HUDEP-2 (cell line): ENCODE results near the gene MUC3A.
A peak's percentile ranks its signal among the peaks of the same experiment; 100 is the strongest.
"Not testable (repeated sequence)": the region's sequence is repeated elsewhere in the genome, so short reads cannot be mapped to it uniquely, and the experiment has no call there.

ENCODE experiments used
- DNase-seq, 76 experiments: peaks; one replicate each; lab custom pipeline; 2025; ENCODE audit not compliant: unreplicated experiment in 76 of 76; lab: John Stamatoyannopoulos, UW

MUC3A gene, protein sequence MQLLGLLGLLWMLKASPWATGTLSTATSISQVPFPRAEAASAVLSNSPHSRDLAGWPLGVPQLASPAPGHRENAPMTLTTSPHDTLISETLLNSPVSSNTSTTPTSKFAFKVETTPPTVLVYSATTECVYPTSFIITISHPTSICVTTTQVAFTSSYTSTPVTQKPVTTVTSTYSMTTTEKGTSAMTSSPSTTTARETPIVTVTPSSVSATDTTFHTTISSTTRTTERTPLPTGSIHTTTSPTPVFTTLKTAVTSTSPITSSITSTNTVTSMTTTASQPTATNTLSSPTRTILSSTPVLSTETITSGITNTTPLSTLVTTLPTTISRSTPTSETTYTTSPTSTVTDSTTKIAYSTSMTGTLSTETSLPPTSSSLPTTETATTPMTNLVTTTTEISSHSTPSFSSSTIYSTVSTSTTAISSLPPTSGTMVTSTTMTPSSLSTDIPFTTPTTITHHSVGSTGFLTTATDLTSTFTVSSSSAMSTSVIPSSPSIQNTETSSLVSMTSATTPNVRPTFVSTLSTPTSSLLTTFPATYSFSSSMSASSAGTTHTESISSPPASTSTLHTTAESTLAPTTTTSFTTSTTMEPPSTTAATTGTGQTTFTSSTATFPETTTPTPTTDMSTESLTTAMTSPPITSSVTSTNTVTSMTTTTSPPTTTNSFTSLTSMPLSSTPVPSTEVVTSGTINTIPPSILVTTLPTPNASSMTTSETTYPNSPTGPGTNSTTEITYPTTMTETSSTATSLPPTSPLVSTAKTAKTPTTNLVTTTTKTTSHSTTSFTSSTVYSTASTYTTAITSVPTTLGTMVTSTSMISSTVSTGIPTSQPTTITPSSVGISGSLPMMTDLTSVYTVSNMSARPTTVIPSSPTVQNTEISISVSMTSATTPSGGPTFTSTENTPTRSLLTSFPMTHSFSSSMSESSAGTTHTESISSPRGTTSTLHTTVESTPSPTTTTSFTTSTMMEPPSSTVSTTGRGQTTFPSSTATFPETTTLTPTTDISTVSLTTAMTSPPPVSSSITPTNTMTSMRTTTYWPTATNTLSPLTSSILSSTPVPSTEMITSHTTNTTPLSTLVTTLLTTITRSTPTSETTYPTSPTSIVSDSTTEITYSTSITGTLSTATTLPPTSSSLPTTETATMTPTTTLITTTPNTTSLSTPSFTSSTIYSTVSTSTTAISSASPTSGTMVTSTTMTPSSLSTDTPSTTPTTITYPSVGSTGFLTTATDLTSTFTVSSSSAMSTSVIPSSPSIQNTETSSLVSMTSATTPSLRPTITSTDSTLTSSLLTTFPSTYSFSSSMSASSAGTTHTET (N-terminal part only)

DNA sequence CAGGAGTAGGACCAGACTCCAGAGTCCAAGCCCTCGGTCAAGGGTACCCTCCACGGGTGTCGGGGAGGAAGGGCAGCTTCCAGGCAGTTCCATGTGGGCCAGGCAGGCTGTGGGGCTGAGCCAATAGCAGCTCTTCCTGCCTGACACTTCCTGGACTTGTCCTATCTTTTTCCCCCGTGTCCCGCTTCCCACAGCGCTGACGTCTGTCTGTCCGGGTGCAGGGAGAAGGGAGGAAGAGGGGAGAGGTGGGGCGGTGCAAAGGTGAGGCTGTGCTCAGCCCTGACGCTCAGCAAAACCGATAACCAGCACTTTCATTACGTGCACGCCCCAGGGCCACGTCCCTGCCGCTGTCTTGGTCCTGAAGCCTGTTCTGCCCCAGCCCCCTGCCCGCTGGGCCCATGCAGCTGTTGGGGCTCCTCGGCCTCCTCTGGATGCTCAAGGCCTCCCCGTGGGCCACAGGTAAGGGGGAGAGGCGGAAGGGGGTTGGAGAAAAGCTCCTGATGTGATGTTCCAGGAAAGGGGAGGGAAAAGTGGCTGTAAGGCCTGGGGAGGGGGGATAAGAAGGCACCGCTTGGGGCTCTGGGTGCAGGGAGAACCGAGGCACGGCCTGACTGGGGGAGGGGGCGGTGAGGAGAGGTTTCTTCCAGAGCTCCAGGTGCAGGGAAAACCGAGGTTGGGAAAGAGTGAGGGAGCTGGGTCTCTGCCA is at the start of gene MUC3A:
TSS of gene MUC3A (plus strand) at position 308 of the 706 bp plus-strand sequence. CDS start at position 399, 91 bp downstream.
- DNase-seq: no peak

DNA sequence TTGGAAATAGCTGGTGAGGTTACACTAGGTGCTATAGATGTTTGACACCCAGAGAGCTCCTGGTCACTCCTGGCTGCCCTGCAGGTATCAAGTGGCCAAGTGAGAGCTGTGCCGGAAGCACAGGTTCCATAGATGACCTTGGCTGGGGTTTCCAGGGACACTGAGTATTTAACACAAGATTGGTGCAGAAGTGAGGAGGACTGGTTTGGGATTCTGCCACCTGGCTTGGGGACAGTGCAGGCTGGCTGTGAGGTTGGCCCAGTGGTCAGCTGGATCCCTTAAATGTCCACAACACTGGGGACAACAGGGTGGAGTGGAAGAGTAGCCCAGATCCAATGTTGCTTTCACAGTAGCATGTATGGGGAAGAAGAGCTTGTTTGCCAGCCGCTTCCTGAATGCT is 48.4 kb upstream of the MUC3A start:
- no peak for DNase-seq

DNA sequence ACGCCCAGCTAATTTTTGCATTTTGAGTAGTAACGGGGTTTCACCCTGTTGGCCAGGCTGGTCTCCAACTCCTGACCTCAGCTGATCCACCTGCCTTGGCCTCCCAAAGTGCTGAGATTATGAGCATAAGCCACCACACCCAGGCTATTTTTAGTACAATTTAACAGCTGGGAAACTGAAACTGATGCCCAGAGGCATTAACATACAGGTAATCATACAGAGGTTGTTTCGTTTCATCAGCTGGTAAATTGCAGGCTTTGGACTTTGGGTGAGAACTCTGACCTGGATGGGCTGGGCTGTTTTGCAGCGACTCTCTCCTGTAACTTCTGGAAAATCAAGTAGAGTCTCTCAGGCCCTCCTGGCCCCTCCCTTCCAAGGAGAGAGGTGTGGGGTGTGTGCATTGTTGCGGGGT is 47.4 kb upstream of the MUC3A start:
- DNase-seq: no peak

DNA sequence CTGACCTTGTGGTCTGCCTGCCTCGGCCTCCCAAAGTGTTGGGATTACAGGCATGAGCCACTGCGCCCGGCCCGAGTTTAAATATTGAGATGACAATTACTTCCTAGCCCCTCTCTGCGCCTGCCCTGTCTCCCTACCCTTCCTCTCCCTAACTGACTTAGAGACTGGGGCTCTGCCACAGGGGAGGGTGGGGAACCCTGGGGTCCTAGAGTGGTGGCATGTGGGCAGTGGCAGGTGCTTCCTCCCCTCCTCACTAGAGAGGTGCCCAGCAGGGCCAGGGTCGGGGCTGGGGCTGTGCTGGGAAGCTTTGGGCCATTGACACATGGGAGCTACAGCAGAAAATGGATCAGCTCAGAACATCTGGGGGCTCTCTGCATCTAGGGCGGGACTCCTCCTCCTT is 46.7 kb upstream of the MUC3A start:
- no peak for DNase-seq

DNA sequence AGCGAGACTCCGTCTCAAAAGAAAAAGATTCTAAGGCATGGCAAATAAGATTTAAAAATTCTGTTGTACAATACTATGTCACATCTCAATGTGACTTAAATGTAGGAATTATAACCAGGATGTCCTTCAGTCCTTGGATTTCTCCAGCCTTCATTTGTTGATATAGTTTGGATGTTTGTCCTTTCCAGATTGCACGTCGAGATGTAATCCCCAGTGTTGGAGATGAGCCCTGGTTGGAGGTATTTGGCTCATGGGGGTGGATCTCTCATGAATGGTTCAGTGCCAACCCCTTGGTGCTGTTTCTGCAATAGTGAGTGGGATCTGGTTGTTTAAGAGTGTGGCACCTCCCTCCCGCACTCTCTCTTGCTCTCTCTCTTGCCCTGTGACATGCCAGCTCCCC is 40.8 kb upstream of the MUC3A start:
- no peak for DNase-seq

DNA sequence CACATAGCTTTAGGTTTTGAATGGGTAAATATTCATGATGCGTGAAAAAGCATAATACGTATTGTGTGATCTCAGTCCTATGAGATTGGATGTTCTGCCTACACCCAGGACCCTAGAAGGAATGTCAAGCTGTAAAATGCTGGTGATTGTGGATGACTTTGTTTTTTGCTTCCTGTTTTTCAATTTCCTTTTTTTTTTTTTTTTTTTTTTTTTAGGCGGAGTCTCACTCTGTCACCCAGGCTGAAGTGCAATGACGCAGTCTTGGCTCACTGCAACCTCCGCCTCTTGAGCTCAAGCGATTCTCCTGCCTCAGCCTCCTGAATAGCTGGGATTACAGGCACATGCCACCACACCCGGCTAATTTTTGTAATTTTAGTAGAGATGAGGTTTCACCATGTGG is 38.9 kb upstream of the MUC3A start:
- DNase-seq: not testable (repeated sequence)

DNA sequence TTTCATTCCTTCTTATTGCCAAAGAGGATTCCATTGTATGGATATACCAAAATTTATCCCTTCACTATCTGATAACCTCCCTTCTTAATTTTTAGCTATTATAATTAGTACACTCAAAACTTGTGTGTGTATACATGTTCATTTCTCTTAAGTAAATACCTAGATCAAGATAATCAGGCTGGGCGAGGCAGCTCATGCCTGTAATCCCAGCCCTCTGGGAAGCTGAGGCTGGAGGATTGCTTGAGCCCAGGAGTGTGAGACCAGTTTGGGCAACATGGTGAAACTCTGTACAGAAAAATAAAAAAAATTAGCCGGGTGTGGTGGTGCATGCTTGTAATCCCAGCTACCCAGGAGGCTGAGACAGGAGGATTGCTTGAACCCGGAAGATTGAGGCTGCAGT is 37.9 kb upstream of the MUC3A start:
- no peak for DNase-seq

DNA sequence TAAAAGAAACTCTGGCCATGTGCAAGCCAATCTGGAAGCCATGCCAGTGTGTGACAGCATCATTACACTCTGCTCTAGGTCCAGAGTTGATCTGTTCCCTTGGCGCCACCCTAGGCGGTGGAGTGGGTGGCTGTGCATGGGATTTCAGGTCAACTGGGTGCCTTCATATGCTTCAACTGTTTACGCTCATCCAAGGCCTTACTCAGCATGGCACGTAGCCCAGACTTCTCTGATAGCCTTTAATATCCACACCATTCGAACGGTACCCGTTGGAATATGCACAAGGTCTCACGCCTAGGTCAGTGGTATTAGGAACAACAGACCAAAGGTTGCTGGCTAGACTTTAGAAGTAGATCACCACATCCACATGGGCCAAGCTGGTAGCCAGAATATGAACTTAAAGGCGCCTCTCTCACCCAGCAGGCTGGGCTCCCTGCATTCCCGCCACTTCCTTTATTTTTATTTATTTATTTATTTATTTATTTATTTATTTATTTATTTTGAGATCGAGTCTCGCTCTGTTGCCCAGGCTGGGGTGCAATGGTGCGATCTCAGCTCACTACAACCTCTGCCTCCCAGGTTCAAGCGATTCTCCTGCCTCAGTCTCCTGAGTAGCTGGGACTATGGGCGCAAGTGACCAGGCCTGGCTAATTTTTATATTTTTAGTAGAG is 35.0 kb upstream of the MUC3A start:
- peak in 1 of 76 experiments; percentile 0 for DNase-seq

DNA sequence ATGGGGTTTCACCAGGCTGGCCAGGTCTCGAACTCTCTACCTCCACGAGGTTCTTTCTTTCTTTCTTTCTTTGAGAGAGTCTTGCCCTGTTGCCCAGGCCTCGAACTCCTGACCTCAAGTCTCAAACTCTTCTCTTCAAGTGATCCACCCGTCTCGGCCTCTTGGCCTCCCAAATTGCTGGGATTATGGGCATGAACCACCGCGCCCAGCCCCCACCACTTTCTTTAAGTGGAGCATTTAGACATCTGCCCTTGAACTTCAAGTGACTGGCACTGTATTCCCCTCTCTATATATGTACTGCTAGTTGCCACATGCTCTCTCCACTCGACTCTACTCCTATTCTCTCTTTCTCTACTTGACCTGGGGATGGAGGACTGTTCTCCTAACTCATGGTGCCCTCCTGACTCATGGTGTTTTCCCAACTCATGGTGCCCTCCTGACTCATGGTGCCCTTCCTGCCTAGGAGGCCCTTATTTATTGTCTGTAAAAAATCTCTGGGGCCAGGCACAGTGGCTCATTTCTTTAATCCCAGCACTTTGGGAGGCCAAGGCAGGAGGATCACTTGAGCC is 34.4 kb upstream of the MUC3A start:
- DNase-seq: no peak

DNA sequence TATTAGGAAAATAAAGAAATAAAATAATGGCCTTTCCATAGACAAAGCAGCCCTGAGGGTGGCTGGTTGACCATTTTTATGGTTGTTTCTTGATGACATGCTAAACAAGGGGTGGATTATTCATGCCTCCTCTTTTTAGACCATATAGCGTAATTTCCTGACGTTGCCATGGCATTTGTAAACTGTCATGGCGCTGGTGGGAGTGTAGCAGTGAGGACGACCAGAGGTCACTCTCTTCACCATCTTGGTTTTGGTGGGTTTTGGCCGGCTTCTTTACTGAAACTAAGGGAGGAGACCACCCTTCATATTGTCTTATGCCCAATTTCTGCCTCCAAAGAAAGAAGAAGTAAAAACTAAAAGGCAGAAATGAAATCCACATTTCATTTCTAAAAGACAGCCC is 30.0 kb upstream of the MUC3A start:
- DNase-seq: not testable (repeated sequence)

DNA sequence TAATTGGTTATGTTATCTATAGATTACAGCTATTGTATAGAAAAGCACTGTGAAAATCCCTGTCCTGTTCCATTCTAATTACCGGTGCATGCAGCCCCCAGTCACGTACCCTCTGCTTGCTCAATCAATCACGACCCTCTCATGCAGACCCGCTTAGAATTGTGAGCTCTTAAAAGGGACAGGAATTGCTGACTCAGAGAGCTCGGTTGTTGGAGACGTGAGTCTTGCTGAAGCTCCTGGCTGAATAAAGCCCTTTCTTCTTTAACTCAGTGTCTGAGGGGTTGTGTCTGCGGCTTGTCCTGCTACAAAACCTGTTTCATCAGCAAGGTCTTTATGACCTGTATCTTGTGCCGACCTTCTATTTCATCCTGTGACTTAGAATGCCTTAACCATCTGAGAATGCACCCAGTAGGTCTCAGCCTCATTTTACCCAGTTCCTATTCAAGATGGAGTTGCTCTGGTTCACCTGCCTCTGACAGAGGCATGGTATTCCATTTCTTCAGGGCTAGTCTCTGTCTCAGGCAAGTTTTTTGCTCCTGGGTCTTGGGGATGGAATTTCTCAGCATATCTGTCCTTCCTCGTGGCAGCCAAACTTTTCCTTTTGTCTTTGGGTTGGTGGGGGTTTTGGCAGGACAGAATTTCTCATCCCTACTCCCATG is 29.4 kb upstream of the MUC3A start:
- not testable (repeated sequence) for DNase-seq

DNA sequence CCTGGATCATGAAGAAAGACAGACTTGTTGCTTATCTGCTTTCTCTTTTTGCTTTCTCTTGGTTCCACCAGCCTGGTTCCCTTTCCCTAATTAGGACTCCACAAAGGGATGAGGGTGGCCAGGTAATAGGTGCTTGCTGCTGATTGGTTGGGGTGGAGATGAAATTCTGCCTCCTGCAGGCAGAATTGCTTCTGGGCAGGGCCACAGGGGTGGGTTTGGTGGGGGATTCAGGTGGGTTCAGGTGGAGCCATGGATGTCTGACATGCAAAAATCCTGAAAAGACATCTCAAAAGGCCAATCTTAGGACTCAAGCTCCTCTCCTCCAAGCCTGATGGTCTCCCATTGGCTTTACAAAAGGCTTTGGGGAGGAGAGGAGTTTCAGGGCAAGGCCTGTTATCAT is 28.3 kb upstream of the MUC3A start:
- DNase-seq: no peak

DNA sequence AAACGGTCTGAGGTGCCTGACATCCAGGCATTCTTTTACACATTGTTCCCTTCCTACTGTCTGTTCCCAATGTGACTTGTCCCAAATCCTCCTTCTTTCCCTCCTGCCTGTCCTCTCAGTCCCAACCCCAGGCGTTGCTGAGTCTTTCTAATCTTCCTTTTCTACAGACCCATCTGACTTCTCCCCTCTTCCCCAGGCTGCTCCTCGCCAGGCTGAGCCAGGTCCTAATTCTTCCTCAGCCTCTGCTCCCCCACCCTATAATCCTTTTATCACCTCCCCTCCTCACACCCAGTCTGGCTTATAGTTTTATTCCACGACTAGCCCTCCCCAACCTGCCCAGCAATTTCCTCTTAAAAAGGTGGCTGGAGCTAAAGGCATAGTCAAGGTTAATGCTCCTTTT is 25.7 kb upstream of the MUC3A start:
- DNase-seq: not testable (repeated sequence)

DNA sequence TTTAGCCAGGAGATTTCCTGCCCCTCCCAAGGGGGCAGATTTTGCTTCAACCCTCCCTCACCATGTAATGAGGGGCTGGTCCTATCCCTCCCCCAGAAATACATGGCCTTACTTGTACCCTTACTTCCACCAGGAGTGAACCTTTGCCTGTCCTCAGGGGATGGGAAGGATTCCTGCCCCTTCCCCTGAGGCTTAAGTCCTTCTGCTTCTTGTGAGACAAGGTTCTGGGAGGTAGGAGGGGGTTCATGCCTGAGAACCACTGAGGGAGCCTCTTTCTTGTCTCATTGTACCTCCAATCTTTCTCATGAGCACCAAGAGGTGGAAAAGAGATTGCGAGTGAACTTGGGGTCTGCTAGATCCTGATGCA is 19.5 kb upstream of the MUC3A start:
- DNase-seq: no peak

DNA sequence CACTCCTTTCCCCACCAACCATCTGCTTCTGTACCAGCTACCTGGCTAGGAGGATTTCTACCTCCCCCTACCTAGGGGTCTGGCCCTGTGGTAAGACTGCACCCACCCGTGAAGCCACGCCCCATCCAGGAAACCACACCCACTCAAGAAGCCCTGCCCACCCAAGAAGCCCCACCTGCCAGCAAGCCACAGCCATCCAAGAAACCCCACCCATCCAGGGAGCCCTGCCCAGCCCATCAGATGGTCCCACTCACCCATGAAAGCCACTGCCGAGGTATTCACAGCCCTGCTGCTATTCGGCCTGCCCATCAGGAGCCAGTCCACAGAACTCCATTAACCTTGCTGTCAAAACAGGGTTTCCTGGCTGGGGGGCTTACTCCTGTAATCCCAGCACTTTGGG is 15.6 kb upstream of the MUC3A start:
- DNase-seq: peak in 1 of 76 experiments; percentile 3

DNA sequence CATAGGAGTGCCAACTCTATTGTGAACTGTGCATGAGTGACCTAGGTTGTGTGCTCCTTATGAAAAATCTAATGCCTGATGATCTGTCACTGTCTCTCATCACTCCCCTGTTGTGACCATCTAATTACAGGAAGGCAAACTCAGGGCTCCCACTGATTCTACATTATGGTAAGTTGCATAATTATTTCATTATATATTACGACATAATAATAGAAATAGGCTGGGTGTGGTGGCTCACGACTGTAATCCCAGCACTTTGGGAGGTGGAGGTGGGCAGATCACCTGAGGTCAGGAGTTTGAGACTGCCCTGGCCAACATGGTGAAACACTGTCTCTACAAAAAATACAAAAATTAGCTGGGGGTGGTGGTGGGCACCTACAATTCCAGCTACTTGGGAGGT is 14.0 kb upstream of the MUC3A start:
- not testable (repeated sequence) for DNase-seq

DNA sequence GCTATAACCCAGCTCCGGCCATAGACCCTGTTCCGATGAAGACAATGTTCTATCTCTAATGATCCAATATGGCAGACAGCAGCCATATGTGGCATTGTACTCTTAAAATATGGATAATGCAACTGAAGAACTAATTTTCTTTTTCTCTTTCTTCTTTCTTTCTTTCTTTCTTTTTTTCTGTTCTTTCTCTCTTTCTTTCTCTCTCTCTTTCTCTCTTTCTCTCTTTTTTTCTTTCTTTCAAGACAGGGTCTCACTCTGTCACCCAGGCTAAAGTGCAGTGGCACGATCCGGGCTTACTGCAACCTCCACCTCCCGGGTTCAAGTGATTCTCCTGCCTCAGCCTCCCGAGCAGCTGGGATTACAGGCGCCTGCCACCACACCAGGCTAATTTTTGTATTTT is 13.2 kb upstream of the MUC3A start:
- DNase-seq: not testable (repeated sequence)

DNA sequence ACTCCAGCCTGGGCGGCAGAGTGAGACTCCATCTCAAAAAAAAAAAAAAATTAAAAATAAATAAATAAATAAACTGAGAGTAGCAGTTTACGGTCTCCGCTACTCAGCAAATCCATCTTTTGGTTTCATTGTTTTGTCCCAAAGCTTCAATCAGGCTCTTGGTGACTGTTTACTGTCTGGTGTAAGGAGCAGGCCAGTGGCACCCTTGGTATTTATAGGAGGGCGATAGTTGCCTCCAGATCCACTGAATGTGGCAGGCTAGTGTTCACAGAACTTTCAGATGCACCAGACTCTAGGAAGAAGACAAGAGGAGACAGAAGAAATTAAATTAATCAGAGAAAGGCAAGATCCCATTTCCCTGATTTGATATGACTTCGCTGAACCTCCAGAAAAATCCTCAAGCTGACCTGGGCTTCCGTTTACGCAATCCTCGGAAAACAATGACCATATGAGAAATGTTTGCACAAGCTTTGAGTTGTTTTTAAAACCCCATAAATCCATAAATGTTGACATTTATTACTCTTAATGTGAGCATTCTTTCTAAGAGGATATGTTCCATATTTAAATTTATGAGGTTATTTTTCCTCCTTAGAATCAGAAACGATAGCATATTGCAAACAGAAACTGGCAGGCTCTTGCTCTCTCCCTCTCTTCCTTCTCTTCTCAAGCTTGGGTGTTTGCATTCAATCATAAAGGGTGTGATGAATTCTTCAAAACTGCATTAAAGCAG is 7.1 kb upstream of the MUC3A start:
- no peak for DNase-seq
